Measurements from ENCODE around the gene PCDHGB3. TPM values are rescaled to one million over a fixed set of nuclear protein-coding genes. Genes with fewer than 3 reads are reported as not detected.

Gene PCDHGB3
- total RNA-seq, 1 experiment from 2014 or later = 0.10 TPM

DNA sequence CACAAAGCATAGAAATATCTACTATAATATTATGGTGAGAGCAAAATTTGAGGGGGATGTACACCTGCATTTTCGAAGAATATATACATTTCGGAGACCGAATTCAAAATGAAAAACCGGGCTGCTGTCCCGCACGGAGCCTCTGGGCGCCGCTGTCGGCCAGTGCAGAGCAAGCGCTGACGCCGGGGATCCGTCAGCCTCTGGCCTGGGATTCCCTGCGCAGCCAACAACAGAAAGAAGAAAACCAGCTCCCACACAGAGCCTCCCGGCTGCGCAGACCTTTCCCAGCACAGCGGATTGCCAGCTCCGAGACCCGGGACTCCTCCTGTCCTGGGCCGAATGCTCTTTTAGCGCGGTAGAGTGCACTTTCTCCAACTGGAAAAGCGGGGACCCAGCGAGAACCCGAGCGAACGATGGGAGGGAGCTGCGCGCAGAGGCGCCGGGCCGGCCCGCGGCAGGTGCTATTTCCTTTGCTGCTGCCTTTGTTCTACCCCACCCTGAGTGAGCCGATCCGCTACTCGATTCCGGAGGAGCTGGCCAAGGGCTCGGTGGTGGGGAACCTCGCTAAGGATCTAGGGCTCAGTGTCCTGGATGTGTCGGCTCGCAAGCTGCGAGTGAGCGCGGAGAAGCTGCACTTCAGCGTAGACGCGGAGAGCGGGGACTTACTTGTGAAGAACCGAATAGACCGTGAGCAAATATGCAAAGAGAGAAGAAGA lies 37.9 kb downstream of the PCDHGB3 start, which contains the start of gene PCDHGB6:
PCDHGB6 (plus strand) TSS at position 232 of the 716 bp plus-strand sequence; CDS start at position 414, 182 bp downstream.

GRCh38 chr5:141412854-141413539 lies 43.0 kb downstream of the PCDHGB3 start, which contains the start of gene PCDHGA10:
Gene PCDHGA10, plus strand, starts transcription at chr5:141412987. Its CDS starts 189 bp downstream, at chr5:141413176.

DNA sequence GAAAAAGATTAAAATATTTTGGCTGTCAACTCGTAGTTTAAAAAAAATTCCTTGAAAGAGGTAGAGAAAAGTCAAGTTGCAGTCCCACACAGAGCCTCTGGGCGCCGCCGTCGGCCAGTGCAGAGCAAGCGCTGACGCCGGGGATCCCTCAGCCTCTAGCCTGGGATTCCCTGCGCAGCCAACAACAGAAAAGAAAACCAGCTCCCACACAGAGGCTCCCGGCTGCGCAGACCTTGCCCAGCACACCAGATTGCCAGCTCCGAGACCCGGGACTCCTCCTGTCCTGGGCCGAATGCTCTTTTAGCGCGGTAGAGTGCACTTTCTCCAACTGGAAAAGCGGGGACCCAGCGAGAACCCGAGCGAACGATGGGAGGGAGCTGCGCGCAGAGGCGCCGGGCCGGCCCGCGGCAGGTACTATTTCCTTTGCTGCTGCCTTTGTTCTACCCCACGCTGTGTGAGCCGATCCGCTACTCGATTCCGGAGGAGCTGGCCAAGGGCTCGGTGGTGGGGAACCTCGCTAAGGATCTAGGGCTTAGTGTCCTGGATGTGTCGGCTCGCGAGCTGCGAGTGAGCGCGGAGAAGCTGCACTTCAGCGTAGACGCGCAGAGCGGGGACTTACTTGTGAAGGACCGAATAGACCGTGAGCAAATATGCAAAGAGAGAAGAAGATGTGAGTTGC lies 47.6 kb downstream of the PCDHGB3 start, which contains the start of gene PCDHGB7:
PCDHGB7 (plus strand) TSS at position 184 of the 679 bp plus-strand sequence; CDS start at position 367, 183 bp downstream.

DNA sequence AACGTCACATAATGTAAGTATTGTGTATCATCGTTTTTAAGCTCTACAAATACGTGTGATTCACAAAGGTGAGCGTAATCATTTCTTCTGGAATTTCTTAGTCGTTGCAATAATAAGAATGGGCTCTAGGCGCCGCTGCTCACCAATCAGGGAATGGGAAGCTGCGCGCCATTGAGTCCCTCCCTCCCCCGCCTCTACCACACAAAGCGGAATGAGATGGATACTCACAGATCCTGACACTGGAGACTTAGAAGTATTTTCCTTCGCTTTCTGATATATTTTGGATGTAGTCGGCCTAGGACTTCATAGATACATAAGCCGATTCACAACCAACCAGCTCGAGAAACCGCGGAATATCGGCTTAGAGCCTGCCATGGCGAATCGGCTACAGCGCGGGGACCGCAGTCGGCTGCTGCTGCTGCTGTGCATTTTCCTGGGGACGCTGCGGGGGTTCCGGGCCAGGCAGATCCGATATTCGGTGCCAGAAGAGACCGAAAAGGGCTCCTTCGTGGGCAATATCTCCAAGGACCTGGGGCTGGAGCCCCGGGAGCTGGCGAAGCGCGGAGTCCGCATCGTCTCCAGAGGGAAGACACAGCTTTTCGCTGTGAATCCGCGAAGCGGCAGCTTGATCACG lies 50.9 kb downstream of the PCDHGB3 start, which contains the start of gene PCDHGA11:
PCDHGA11 (plus strand) TSS at position 197 of the 634 bp plus-strand sequence; CDS start at position 374, 177 bp downstream.

Other genes with a start within 250 kb of the PCDHGB3 start
- 0.07 to 0.13 TPM (median 0.09 TPM) in 4 of 5 replicates, not detected in the other for gene PCDHB4, start 248.4 kb upstream of the PCDHGB3 start, total RNA-seq (2022; extraction: Qiagen RNA extraction)
- 1.2 to 1.6 TPM (median 1.3 TPM) in 5 replicates for gene PCDHB5, start 235.0 kb upstream of the PCDHGB3 start, total RNA-seq (2022; extraction: Qiagen RNA extraction)
- gene PCDHB6, start 220.2 kb upstream of the PCDHGB3 start, total RNA-seq (2022; extraction: Qiagen RNA extraction) = 0.79 to 1.1 TPM (median 0.90 TPM) in 5 replicates
- gene PCDHB7, start 197.6 kb upstream of the PCDHGB3 start, total RNA-seq (2022; extraction: Qiagen RNA extraction) = 0.05 TPM in 1 of 5 replicates, not detected in the others
- gene PCDHB8, start 192.5 kb upstream of the PCDHGB3 start, total RNA-seq (2022; extraction: Qiagen RNA extraction) = 0.19 to 0.42 TPM (median 0.22 TPM) in 5 replicates
- 0.05 to 0.08 TPM (median 0.05 TPM) in 4 of 5 replicates, not detected in the other for gene PCDHB16, start 187.9 kb upstream of the PCDHGB3 start, total RNA-seq (2022; extraction: Qiagen RNA extraction)
- 0.03 to 0.26 TPM (median 0.05 TPM) in 3 of 5 replicates, not detected in the others for gene PCDHB9, start 183.1 kb upstream of the PCDHGB3 start, total RNA-seq (2022; extraction: Qiagen RNA extraction)
- not detected in 5 replicates for gene PCDHB10, start 177.9 kb upstream of the PCDHGB3 start, total RNA-seq (2022; extraction: Qiagen RNA extraction)
- 0.05 to 0.08 TPM (median 0.08 TPM) in 4 of 5 replicates, not detected in the other for gene PCDHB11, start 170.6 kb upstream of the PCDHGB3 start, total RNA-seq (2022; extraction: Qiagen RNA extraction)
- 0.06 TPM in 1 of 5 replicates, not detected in the others for gene PCDHB12, start 161.5 kb upstream of the PCDHGB3 start, total RNA-seq (2022; extraction: Qiagen RNA extraction)
- 0.04 to 0.12 TPM (median 0.05 TPM) in 5 replicates for gene PCDHB13, start 156.3 kb upstream of the PCDHGB3 start, total RNA-seq (2022; extraction: Qiagen RNA extraction)
- 0.05 to 0.21 TPM (median 0.14 TPM) in 5 replicates for gene PCDHB14, start 146.9 kb upstream of the PCDHGB3 start, total RNA-seq (2022; extraction: Qiagen RNA extraction)
- gene PCDHB15, start 124.8 kb upstream of the PCDHGB3 start, total RNA-seq (2022; extraction: Qiagen RNA extraction) = 0.06 to 0.11 TPM (median 0.10 TPM) in 3 of 5 replicates, not detected in the others
- not detected in 5 replicates for gene SLC25A2, start 66.2 kb upstream of the PCDHGB3 start, total RNA-seq (2022; extraction: Qiagen RNA extraction)
- 60.0 to 73.5 TPM (median 68.7 TPM) in 5 replicates for gene TAF7, start 49.5 kb upstream of the PCDHGB3 start, total RNA-seq (2022; extraction: Qiagen RNA extraction)
- 0.24 to 0.29 TPM (median 0.26 TPM) in 5 replicates for gene PCDHGA1, start 39.7 kb upstream of the PCDHGB3 start, total RNA-seq (2022; extraction: Qiagen RNA extraction)
- 0.42 to 0.91 TPM (median 0.68 TPM) in 5 replicates for gene PCDHGA2, start 31.5 kb upstream of the PCDHGB3 start, total RNA-seq (2022; extraction: Qiagen RNA extraction)
- gene PCDHGA3, start 26.4 kb upstream of the PCDHGB3 start, total RNA-seq (2022; extraction: Qiagen RNA extraction) = not detected in 5 replicates
- 1.3 to 2.0 TPM (median 1.9 TPM) in 5 replicates for gene PCDHGB1, start 20.1 kb upstream of the PCDHGB3 start, total RNA-seq (2022; extraction: Qiagen RNA extraction)
- gene PCDHGA4, start 15.2 kb upstream of the PCDHGB3 start, total RNA-seq (2022; extraction: Qiagen RNA extraction) = 0.07 to 0.22 TPM (median 0.12 TPM) in 5 replicates
- gene PCDHGB2, start 10.2 kb upstream of the PCDHGB3 start, total RNA-seq (2022; extraction: Qiagen RNA extraction) = 0.06 to 0.11 TPM (median 0.07 TPM) in 4 of 5 replicates, not detected in the other
- gene PCDHGA5, start 6.1 kb upstream of the PCDHGB3 start, total RNA-seq (2022; extraction: Qiagen RNA extraction) = 0.09 to 0.17 TPM (median 0.14 TPM) in 5 replicates
- gene PCDHGA6, start 3.6 kb downstream of the PCDHGB3 start, total RNA-seq (2022; extraction: Qiagen RNA extraction) = 0.13 to 0.27 TPM (median 0.21 TPM) in 5 replicates
- 0.69 to 1.1 TPM (median 0.90 TPM) in 5 replicates for gene PCDHGA7, start 12.5 kb downstream of the PCDHGB3 start, total RNA-seq (2022; extraction: Qiagen RNA extraction)
- gene PCDHGB4, start 17.5 kb downstream of the PCDHGB3 start, total RNA-seq (2022; extraction: Qiagen RNA extraction) = 0.55 to 1.0 TPM (median 0.97 TPM) in 5 replicates
- gene PCDHGA8, start 22.4 kb downstream of the PCDHGB3 start, total RNA-seq (2022; extraction: Qiagen RNA extraction) = 0.02 to 0.06 TPM (median 0.06 TPM) in 3 of 5 replicates, not detected in the others
- 1.6 to 2.6 TPM (median 2.2 TPM) in 5 replicates for gene PCDHGB5, start 27.7 kb downstream of the PCDHGB3 start, total RNA-seq (2022; extraction: Qiagen RNA extraction)
- 0.06 to 0.08 TPM (median 0.06 TPM) in 3 of 5 replicates, not detected in the others for gene PCDHGA9, start 32.5 kb downstream of the PCDHGB3 start, total RNA-seq (2022; extraction: Qiagen RNA extraction)
- 0.08 to 0.13 TPM (median 0.12 TPM) in 5 replicates for gene PCDHGB6, start 37.8 kb downstream of the PCDHGB3 start, total RNA-seq (2022; extraction: Qiagen RNA extraction)
- 0.02 to 0.03 TPM in 2 of 5 replicates, not detected in the others for gene PCDHGA10, start 42.7 kb downstream of the PCDHGB3 start, total RNA-seq (2022; extraction: Qiagen RNA extraction)
- 0.05 to 0.10 TPM (median 0.07 TPM) in 3 of 5 replicates, not detected in the others for gene PCDHGB7, start 47.4 kb downstream of the PCDHGB3 start, total RNA-seq (2022; extraction: Qiagen RNA extraction)
- gene PCDHGA11, start 50.8 kb downstream of the PCDHGB3 start, total RNA-seq (2022; extraction: Qiagen RNA extraction) = 0.04 to 0.06 TPM (median 0.05 TPM) in 3 of 5 replicates, not detected in the others
- 0.02 TPM in 1 of 5 replicates, not detected in the others for gene PCDHGA12, start 60.3 kb downstream of the PCDHGB3 start, total RNA-seq (2022; extraction: Qiagen RNA extraction)
- gene PCDHGC3, start 105.7 kb downstream of the PCDHGB3 start, total RNA-seq (2022; extraction: Qiagen RNA extraction) = 5.1 to 6.3 TPM (median 5.9 TPM) in 5 replicates
- gene PCDHGC4, start 114.8 kb downstream of the PCDHGB3 start, total RNA-seq (2022; extraction: Qiagen RNA extraction) = not detected in 5 replicates
- gene PCDHGC5, start 118.8 kb downstream of the PCDHGB3 start, total RNA-seq (2022; extraction: Qiagen RNA extraction) = not detected in 5 replicates
- 95.8 to 107 TPM (median 98.2 TPM) in 5 replicates for gene DIAPH1, start 248.8 kb downstream of the PCDHGB3 start, total RNA-seq (2022; extraction: Qiagen RNA extraction)

Data from A549 treated with Mapracorat at 1 μM for 4 hours (cell line).